Lower leg skin (tissue), 3 donors: ENCODE data around the gene QPCTL.

Experiments
- CTCF ChIP-seq, 3 donors: fragments of 450-650 bp; IDR thresholded peaks; one replicate each; pipeline ENCODE4 v1.5.1; 2016; ENCODE audit warnings: antibody characterized with exemption in 3 of 3, mild to moderate bottlenecking in 3 of 3, moderate library complexity in 2 of 3
- POLR2A ChIP-seq, 2 donors: fragments of 450-650 bp; IDR thresholded peaks; one replicate each; pipeline ENCODE4 v1.6.1; 2016 to 2017; ENCODE audit warnings: antibody characterized with exemption in 2 of 2, mild to moderate bottlenecking in 1 of 2, moderate library complexity in 1 of 2

DNA sequence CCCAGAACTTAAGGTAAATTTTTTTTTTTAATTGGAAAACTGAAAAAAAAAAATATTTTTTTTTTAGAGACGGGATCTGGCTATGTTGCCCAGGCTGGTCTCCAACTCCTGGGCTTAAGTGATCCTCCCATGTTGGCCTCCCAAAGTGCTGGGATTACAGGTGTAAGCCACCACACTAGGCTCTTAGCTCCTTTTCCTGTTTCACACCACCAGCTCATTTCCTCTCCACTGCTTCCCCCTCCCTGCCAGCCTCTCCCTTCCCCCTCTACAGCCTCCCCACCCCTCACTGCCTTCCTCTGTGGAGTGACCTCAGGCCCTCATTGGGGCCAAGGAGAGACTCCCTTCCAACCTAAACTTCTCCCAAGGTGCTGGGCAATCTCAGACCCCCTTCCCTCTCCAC, 28.7 kb upstream of the QPCTL start:
- TF ChIP-seq CTCF (IDR thresholded peaks at IDR 0.05) (no peak), POLR2A (IDR thresholded peaks at IDR 0.05) (no peak)
